Right atrium auricular region (tissue), 2 donors: ENCODE measurements around the gene ZNF747. TPM values are rescaled to one million over a fixed set of nuclear protein-coding genes. Genes with fewer than 3 reads are reported as not detected.

ENCODE experiments used
- DNase-seq: peaks from one replicate; pipeline ENCODE4 v3.0.0-alpha.2; 2019; ENCODE audit warnings: low spot score
- H3K27ac ChIP-seq, 2 donors: fragments of 200-600 bp; sonication (generic); 1 replicate in 1 of 2; 2 replicates in 1 of 2; pipeline ENCODE4 v1.5.1; 2016 to 2019
- H3K27me3 ChIP-seq, 2 donors: fragments of 200-600 bp; sonication (generic); one replicate each; pipeline versions ENCODE4 v1.5.1 to v1.6.0; 2017 to 2019
- H3K36me3 ChIP-seq: fragments of 200-600 bp; sonication (generic); one replicate; pipeline ENCODE4 v1.5.1; 2016
- H3K4me1 ChIP-seq, 2 donors: fragments of 200-600 bp; sonication (generic); one replicate each; pipeline versions ENCODE4 v1.5.1 to v1.6.0; 2017 to 2019
- H3K4me3 ChIP-seq, 2 donors: fragments of 200-600 bp; sonication (generic); 1 replicate in 1 of 2; 2 replicates in 1 of 2; pipeline ENCODE4 v1.5.1; 2017 to 2019; ENCODE audit warnings: mild to moderate bottlenecking in 1 of 2, moderate library complexity in 1 of 2
- H3K9me3 ChIP-seq, 2 donors: fragments of 200-600 bp; sonication (generic); one replicate each; pipeline ENCODE4 v1.5.1; 2019
- total RNA-seq, 2 donors: library from RNA; depleted of rRNA; stranded (reverse); fragments of >200 nt; gene quantifications; one replicate each; pipeline ENCODE4 v1.1.0, GENCODE V29; 2016
- TF ChIP-seq, protein P1 (sequence below), 2 donors: fragments of 200-600 bp; sonication (generic); IDR thresholded peaks; one replicate each; pipeline ENCODE4 v1.5.1; 2019; ENCODE audit warnings: antibody characterized with exemption in 2 of 2

ZNF747 gene
- total RNA-seq, 2 donors from 2014 or later = 13.3 to 16.2 TPM

DNA sequence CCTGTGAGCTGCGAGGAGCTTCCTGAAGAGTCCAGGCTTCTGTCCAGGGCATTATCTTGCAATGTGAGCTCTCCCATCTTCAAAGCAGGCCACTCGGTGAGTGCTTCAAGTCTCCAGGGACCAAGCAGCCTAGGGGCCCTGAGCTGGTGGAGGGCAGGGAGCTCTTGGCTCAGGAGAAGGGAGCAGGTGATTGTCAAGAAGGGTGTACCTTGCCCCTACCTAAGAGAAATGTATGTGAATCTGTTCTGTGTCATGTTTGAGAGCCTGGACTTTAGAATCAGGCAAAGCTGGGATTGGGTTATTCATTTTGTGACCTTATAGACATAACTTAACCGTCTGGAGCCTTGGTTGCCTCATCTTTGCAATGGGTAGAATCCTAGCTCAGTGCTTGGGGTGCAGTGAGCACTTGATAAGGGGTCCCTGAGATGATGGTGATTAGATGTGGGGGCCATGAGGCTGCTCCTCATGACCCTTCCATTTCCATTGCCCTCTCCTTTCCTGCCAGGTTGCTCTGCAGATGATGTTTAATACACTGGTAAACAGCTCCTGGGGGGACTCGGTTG lies 24.2 kb downstream of the ZNF747 start:
- no peak for DNase-seq
- Histone ChIP-seq H3K27ac (no peak overlapping the region), H3K9me3 (no peaks in the 10 kb centered on the region), H3K4me1 (no peaks in the 10 kb centered on the region), H3K4me3 (no peak overlapping the region), H3K36me3 (no peaks in the 10 kb centered on the region), H3K27me3 (no peaks in the 10 kb centered on the region)
- TF ChIP-seq, protein P1, sequence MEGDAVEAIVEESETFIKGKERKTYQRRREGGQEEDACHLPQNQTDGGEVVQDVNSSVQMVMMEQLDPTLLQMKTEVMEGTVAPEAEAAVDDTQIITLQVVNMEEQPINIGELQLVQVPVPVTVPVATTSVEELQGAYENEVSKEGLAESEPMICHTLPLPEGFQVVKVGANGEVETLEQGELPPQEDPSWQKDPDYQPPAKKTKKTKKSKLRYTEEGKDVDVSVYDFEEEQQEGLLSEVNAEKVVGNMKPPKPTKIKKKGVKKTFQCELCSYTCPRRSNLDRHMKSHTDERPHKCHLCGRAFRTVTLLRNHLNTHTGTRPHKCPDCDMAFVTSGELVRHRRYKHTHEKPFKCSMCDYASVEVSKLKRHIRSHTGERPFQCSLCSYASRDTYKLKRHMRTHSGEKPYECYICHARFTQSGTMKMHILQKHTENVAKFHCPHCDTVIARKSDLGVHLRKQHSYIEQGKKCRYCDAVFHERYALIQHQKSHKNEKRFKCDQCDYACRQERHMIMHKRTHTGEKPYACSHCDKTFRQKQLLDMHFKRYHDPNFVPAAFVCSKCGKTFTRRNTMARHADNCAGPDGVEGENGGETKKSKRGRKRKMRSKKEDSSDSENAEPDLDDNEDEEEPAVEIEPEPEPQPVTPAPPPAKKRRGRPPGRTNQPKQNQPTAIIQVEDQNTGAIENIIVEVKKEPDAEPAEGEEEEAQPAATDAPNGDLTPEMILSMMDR (IDR thresholded peaks at IDR 0.05) = no peak

DNA sequence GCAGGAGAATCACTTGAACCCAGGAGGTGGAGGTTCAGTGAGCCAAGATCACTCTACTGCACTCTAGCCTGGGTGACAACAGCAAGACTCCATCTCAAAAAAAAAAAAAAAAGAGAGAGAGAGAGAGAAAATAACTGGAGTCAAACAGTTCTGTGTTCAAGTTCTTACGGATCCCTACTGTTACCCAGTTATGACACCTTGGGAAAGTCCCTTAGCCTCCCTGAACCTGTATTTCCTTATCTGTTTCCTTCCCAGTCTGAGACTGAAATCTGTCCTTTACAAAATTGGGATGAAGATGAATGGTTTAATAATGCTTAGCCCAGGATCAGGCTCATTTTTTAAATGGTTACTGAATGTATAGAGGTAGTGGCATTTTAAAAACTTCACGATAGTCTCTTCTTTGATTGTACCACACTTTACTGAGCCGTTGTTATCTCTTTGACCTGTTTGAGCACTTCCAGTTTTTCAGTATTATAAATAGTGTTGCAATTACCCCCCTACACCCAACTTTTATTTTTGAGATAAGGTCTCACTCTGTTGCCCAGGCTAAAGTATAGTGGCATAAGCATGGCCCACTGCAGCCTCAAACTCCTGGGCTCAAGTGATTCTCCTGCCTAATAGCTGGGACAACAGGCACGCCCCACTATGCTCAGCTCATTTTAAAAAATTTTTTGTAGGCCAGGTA lies 25.4 kb downstream of the ZNF747 start:
- no peaks in the 10 kb centered on the region for H3K36me3 ChIP-seq
- H3K4me3 ChIP-seq = no peak overlapping the region
- no peak for DNase-seq
- no peaks in the 10 kb centered on the region for H3K27me3 ChIP-seq
- no peak overlapping the region for H3K27ac ChIP-seq
- TF ChIP-seq, protein P1 (IDR thresholded peaks at IDR 0.05) = no peak
- H3K4me1 ChIP-seq = no peaks in the 10 kb centered on the region
- H3K9me3 ChIP-seq = no peaks in the 10 kb centered on the region

DNA sequence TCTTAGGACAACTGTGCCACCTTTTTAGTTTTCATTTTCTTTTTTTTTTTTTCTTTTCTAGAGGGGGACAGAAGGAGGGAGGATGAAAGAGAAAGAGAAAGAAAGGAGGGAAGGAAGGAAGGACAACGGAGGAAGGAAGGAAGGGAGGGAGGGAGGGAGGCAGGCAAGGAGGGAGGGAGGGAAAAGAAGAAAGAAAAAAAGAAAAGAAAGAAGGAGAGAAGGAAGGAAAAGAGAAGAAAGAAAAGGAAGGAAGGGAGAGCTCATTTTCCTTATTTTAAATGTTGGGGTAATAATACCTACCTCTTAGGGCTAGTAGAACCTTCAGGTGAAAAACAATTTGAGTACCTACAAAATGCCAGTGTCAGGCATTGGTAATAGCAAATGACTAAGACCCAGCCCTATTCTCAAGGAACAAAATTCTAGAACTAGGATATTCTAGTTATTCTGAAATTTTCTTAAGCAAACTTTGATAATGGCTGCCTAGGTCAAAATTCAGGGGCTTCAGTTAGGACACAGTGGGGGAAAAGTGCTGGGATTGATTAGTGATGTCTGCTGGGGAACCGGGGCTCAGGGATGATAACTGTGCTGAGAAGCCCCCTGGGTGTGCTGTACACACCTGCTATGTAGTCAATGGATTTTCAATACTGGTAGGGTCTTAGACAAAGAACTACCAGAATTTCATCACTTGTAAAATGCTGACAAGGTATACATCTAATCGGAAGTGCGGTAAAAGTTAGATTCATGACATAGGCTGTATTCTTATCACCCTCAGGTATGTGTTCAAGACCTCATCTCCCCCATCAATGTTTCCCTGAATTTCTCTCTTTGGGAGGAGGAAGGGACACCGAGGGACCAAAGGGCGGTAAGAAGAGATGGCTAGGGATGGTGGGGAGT lies 31.0 kb downstream of the ZNF747 start:
- no peaks in the 10 kb centered on the region for H3K4me1 ChIP-seq
- H3K27ac ChIP-seq = no peak overlapping the region
- TF ChIP-seq, protein P1 (IDR thresholded peaks at IDR 0.05) = no peak
- no peak overlapping the region for H3K4me3 ChIP-seq
- no peaks in the 10 kb centered on the region for H3K27me3 ChIP-seq
- no peaks in the 10 kb centered on the region for H3K36me3 ChIP-seq
- DNase-seq = no peak
- no peaks in the 10 kb centered on the region for H3K9me3 ChIP-seq

DNA sequence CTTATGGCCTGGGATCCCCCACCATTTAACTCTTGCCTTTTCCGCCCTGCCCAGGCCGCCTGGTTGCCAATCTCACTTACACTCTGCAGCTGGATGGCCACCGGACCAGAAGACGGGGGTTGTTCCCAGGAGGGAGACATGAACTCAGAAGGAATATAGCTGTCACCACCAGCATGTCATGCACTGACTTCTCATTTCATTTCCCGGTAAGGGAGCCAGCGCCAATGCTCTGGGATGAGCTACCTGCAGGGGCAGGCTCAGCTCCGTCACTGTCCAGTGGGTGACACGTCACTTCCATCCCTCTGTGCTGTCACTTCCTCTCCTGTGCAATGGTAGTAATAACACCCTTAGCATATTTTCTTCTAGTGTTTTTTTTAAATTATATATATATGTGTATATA lies 35.4 kb downstream of the ZNF747 start:
- H3K27me3 ChIP-seq = no peaks in the 10 kb centered on the region
- no peaks in the 10 kb centered on the region for H3K4me1 ChIP-seq
- no peaks in the 10 kb centered on the region for H3K36me3 ChIP-seq
- no peaks in the 10 kb centered on the region for H3K9me3 ChIP-seq
- no peak for DNase-seq
- TF ChIP-seq, protein P1 (IDR thresholded peaks at IDR 0.05) = no peak
- H3K27ac ChIP-seq = no peak overlapping the region
- H3K4me3 ChIP-seq = peak overlapping the region in 1 of 2 donors; percentile 36

DNA sequence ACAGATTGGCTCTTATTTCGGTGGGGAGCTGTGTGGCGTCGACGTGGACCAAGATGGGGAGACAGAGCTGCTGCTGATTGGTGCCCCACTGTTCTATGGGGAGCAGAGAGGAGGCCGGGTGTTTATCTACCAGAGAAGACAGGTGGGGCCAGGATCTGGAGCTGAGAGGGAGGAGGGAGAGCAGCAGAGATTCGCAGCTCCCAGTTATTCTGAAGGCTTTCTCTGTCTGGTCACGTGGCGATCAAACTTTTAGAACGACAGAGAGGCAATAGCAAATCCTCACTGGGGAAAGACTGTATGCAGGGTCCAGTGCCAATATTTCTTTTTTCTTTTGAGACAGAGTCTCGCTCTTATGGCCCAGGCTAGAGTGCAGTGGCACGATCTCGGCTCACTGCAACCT lies 39.9 kb downstream of the ZNF747 start:
- H3K27ac ChIP-seq = no peak overlapping the region
- H3K36me3 ChIP-seq = no peaks in the 10 kb centered on the region
- H3K4me3 ChIP-seq = no peak overlapping the region
- no peaks in the 10 kb centered on the region for H3K27me3 ChIP-seq
- TF ChIP-seq, protein P1 (IDR thresholded peaks at IDR 0.05) = no peak
- no peaks in the 10 kb centered on the region for H3K9me3 ChIP-seq
- H3K4me1 ChIP-seq = no peaks in the 10 kb centered on the region
- DNase-seq = no peak
